NCI-H526 treated with DMSO at 0.1 percent for 48 hours (cell line): ENCODE data around the gene LUC7L3.
"Not testable (repeated sequence)": the region's sequence is repeated elsewhere in the genome, so short reads cannot be mapped to it uniquely, and the experiment has no call there.

Experiments
- DNase-seq: peaks from one replicate; lab custom pipeline; 2025; lab: John Stamatoyannopoulos, UW

The LUC7L3 gene

GRCh38 chr17:50783193-50783660 is 63.8 kb downstream of the LUC7L3 start:
- DNase-seq: peak; percentile 87

- no peak for DNase-seq
These were observed 64.5 kb downstream of the LUC7L3 start for GRCh38 chr17:50783905-50784304.

GRCh38 chr17:50785126-50785525 is 65.7 kb downstream of the LUC7L3 start:
- DNase-seq: no peak

GRCh38 chr17:50785946-50786570 is 66.7 kb downstream of the LUC7L3 start:
- DNase-seq: no peak

- DNase-seq: no peak
These were observed 67.7 kb downstream of the LUC7L3 start for GRCh38 chr17:50787106-50787505.

- DNase-seq: no peak
These were observed 71.2 kb downstream of the LUC7L3 start for GRCh38 chr17:50790618-50791017.

- DNase-seq: no peak
These were observed 72.7 kb downstream of the LUC7L3 start for GRCh38 chr17:50792132-50792531.

GRCh38 chr17:50793007-50793406 is 73.6 kb downstream of the LUC7L3 start:
- no peak for DNase-seq

GRCh38 chr17:50794361-50794760 is 75.0 kb downstream of the LUC7L3 start:
- DNase-seq: no peak

- no peak for DNase-seq
These were observed 77.9 kb downstream of the LUC7L3 start for GRCh38 chr17:50797135-50797810.

- no peak for DNase-seq
These were observed 79.3 kb downstream of the LUC7L3 start for GRCh38 chr17:50798424-50799288.

GRCh38 chr17:50799582-50799981 is 80.2 kb downstream of the LUC7L3 start:
- no peak for DNase-seq

GRCh38 chr17:50800196-50800700 is 80.8 kb downstream of the LUC7L3 start:
- DNase-seq: no peak

- DNase-seq: no peak
These were observed 83.5 kb downstream of the LUC7L3 start for GRCh38 chr17:50802609-50803571.

GRCh38 chr17:50803676-50804075 is 84.3 kb downstream of the LUC7L3 start:
- DNase-seq: no peak

- DNase-seq: not testable (repeated sequence)
These were observed 85.5 kb downstream of the LUC7L3 start for GRCh38 chr17:50804749-50805475.

- no peak for DNase-seq
These were observed 86.1 kb downstream of the LUC7L3 start for GRCh38 chr17:50805486-50805885.
